ENCODE measurements around the gene HCN2.

DNA sequence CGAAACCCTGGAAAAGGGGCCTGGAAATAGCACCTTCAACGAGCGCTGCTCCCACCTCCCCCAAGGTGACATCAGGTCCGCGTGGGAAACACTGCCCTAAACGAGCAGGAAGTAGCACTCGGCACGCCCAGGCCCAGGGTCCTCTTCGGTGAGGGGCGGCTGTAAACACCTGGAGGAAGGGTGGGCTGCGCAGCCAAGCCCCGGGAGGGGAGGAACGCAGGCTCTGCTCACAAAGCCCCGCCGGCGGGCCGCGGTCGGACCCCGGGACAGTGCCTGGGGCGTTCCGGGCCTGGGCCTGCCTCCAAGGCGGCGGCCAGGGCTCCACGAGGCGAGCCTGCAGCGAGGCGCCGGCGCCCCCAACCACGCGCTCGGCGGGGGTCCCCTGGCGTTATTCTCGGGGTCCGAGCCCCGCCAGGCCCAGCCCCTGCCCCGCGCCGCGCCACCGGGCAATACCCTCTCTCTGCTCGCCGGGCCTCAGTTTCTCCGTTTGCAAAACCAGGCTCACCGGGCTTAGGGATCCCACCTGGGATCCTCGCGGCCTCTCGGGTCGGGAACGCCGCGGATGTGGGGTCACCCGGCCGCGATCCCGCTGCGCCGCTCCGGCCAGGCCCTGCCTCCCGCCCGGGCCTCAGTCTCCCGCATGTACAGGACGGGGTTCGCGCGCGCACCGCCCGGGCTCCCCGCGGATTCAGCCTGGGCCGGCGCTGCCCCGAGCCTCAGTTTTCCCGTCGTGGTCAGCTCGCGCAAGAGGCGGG is 72.7 kb downstream of the HCN2 start:
- TF ChIP-seq, protein P1, sequence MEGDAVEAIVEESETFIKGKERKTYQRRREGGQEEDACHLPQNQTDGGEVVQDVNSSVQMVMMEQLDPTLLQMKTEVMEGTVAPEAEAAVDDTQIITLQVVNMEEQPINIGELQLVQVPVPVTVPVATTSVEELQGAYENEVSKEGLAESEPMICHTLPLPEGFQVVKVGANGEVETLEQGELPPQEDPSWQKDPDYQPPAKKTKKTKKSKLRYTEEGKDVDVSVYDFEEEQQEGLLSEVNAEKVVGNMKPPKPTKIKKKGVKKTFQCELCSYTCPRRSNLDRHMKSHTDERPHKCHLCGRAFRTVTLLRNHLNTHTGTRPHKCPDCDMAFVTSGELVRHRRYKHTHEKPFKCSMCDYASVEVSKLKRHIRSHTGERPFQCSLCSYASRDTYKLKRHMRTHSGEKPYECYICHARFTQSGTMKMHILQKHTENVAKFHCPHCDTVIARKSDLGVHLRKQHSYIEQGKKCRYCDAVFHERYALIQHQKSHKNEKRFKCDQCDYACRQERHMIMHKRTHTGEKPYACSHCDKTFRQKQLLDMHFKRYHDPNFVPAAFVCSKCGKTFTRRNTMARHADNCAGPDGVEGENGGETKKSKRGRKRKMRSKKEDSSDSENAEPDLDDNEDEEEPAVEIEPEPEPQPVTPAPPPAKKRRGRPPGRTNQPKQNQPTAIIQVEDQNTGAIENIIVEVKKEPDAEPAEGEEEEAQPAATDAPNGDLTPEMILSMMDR (conservative IDR thresholded peaks at IDR 0.05 in 1 of 2, IDR thresholded peaks at IDR 0.05 in 1 of 2; ENCODE audit: extremely low read depth in 1 of 2, insufficient read depth in 1 of 2, low read depth in 1 of 2, low read length in 2 of 2): no peak
- TF ChIP-seq EZH2 (IDR thresholded peaks at IDR 0.05; ENCODE audit: borderline replicate concordance, low read length): no peak
